ENCODE measurements around the gene LIPM.

Gene LIPM

DNA sequence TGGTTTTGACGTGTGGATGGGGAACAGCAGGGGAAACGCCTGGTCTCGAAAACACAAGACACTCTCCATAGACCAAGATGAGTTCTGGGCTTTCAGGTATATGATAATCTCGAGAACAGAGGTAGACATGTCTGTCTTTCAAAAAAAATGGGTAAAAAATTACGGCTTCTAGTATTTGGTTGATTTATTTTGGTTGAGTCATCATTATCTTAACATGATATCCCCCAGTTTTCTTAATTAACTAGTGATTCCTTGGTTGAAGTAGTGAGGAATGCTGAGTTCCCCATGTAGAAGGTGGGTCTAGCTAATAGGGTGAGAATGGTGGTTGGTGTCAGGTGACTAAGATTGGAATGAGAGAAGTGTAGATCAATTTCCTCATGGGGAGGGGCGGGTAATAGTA is 10.7 kb downstream of the LIPM start:
- Histone ChIP-seq H3K9me3 (ENCODE audit: severe bottlenecking) (peaks cover 2% of the 10 kb centered on the region), H3K27me3 (ENCODE audit: insufficient read depth, low read depth, severe bottlenecking) (no peaks in the 10 kb centered on the region), H3K27ac (peak overlapping the region; percentile 54), H3K4me3 (ENCODE audit: low read depth, low read length) (no peak overlapping the region), H3K36me3 (no peaks in the 10 kb centered on the region)
- TF ChIP-seq, protein P1, sequence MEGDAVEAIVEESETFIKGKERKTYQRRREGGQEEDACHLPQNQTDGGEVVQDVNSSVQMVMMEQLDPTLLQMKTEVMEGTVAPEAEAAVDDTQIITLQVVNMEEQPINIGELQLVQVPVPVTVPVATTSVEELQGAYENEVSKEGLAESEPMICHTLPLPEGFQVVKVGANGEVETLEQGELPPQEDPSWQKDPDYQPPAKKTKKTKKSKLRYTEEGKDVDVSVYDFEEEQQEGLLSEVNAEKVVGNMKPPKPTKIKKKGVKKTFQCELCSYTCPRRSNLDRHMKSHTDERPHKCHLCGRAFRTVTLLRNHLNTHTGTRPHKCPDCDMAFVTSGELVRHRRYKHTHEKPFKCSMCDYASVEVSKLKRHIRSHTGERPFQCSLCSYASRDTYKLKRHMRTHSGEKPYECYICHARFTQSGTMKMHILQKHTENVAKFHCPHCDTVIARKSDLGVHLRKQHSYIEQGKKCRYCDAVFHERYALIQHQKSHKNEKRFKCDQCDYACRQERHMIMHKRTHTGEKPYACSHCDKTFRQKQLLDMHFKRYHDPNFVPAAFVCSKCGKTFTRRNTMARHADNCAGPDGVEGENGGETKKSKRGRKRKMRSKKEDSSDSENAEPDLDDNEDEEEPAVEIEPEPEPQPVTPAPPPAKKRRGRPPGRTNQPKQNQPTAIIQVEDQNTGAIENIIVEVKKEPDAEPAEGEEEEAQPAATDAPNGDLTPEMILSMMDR (IDR thresholded peaks at IDR 0.05; ENCODE audit: low read depth, low read length), result no peak
- no peak for DNase-seq

DNA sequence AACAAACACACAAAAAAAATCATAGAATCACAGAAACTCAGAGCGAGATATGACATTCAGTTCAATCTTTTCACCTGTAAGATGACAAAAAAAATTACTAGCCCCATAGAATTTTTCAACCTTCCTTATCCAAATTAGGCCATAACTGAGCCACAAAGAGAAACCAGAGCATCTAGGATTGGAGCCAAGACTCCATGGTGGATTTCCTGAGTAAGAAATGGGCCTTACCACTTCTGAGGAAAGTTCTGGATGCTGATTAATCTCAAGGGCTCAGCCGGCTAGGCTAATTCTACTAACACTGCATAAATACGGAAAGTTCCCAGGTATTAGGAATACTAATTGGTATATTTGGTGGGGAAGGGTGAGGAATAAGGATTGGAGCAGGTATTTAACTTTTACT is 16.8 kb downstream of the LIPM start:
- Histone ChIP-seq H3K9me3 (ENCODE audit: severe bottlenecking) (no peaks in the 10 kb centered on the region), H3K27me3 (ENCODE audit: insufficient read depth, low read depth, severe bottlenecking) (no peaks in the 10 kb centered on the region), H3K36me3 (no peaks in the 10 kb centered on the region), H3K27ac (no peak overlapping the region), H3K4me3 (ENCODE audit: low read depth, low read length) (no peak overlapping the region)
- no peak for DNase-seq
- TF ChIP-seq, protein P1 (IDR thresholded peaks at IDR 0.05; ENCODE audit: low read depth, low read length), result no peak

DNA sequence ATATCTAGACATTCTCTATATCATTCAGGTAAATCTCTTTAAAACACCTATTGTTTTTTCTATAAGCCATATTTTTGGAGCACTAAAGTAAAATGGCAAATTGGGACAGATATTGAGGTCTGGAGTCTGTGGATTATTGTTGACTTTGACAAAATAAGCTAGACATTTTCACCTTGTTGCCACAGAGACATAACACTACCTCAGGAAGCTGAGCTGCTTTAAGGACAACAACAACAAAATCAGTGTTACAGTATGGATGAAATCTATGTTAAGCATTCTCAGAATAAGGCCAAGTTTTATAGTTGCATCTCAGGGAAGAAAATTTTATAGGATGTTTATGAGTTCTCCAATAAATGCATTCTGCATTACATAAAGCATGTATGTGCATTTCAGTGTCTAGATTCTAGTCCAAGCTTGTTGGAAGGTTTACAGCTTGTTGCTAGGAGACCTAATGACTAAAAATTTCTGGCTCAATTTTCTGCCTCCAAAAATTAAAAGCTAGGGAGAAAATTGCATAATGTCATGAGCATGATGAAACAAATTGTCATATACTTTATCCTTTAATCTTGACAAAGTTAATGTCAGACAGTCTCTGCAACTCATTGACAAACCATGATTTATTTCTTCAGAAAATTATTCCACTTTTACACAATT is 18.3 kb downstream of the LIPM start:
- no peak overlapping the region for H3K27ac ChIP-seq
- TF ChIP-seq, protein P1 (IDR thresholded peaks at IDR 0.05; ENCODE audit: low read depth, low read length), result no peak
- H3K4me3 ChIP-seq (ENCODE audit: low read depth, low read length), result no peak overlapping the region

DNA sequence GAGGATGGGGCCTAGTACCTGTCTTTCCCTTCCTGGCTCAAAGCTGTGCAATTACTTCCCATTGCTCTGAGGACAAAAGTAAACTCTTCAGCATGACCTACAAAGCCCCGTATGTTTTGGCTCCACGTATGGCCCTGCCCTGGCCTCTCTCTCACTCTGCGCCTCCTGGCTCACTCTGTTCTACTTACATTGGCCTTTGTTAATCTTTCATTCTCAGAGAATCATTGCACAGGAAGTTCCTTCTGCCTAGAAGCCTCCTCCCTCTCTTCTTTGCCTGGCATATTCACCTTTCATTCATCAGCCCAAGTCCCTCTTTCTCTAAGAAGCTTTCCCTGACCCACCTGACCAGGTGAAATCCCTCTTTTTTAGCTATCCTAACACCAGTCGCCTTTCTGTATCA is 23.9 kb downstream of the LIPM start:
- H3K9me3 ChIP-seq (ENCODE audit: severe bottlenecking), result no peaks in the 10 kb centered on the region
- TF ChIP-seq, protein P1 (IDR thresholded peaks at IDR 0.05; ENCODE audit: low read depth, low read length), result no peak
- H3K27ac ChIP-seq, result no peak overlapping the region
- DNase-seq, result no peak
- H3K4me3 ChIP-seq (ENCODE audit: low read depth, low read length), result no peak overlapping the region
- no peaks in the 10 kb centered on the region for H3K36me3 ChIP-seq
- H3K27me3 ChIP-seq (ENCODE audit: insufficient read depth, low read depth, severe bottlenecking), result no peaks in the 10 kb centered on the region

More for the DNA sequence above, 18.3 kb downstream of the LIPM start:
- H3K27me3 ChIP-seq (ENCODE audit: insufficient read depth, low read depth, severe bottlenecking), result no peaks in the 10 kb centered on the region
- no peaks in the 10 kb centered on the region for H3K36me3 ChIP-seq
- DNase-seq, result no peak
- H3K9me3 ChIP-seq (ENCODE audit: severe bottlenecking), result no peaks in the 10 kb centered on the region

DNA sequence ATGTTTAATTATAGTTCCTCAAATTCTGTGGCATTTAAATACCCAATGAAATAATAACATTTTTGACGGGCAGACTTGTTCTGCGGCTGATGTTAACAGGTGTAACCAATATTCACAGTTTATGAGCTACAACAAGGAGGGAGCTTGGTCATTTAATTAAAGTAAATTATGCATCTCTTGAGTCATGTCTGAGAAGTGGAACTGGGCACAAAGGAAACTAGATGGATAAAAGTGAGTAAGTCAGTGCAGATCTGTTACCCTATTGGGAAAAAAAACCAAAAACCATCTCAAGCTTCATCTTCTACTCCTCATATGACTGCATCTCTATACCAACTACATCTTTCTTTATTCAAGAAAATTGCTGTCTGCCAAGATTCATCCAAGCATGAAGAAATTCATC is 25.1 kb downstream of the LIPM start:
- Histone ChIP-seq H3K4me3 (ENCODE audit: low read depth, low read length) (no peak overlapping the region), H3K9me3 (ENCODE audit: severe bottlenecking) (no peaks in the 10 kb centered on the region), H3K27me3 (ENCODE audit: insufficient read depth, low read depth, severe bottlenecking) (no peaks in the 10 kb centered on the region), H3K27ac (no peak overlapping the region), H3K36me3 (no peaks in the 10 kb centered on the region)
- TF ChIP-seq, protein P1 (IDR thresholded peaks at IDR 0.05; ENCODE audit: low read depth, low read length), result no peak
- no peak for DNase-seq

DNA sequence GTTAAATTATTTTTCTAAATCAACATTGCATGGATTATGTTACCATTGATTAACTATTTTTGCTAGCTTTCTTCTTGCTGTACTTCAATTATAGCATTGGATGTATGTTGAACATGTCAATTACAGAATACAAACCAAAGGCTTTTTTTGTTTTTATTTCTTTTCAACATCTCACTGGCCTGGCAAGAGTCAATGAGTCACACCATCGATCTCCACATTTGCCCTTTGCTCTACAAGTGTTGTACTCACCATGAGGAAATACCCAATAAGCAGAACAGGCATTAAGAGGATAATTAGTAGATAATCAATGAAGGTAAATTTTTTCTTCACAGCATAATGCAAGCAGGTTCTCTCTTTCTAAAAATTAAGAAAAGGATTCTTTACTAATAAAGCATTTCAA is 25.8 kb downstream of the LIPM start:
- no peak overlapping the region for H3K4me3 ChIP-seq (ENCODE audit: low read depth, low read length)
- no peaks in the 10 kb centered on the region for H3K36me3 ChIP-seq
- H3K9me3 ChIP-seq (ENCODE audit: severe bottlenecking), result no peaks in the 10 kb centered on the region
- DNase-seq, result no peak
- no peak overlapping the region for H3K27ac ChIP-seq
- TF ChIP-seq, protein P1 (IDR thresholded peaks at IDR 0.05; ENCODE audit: low read depth, low read length), result no peak
- H3K27me3 ChIP-seq (ENCODE audit: insufficient read depth, low read depth, severe bottlenecking), result no peaks in the 10 kb centered on the region
